Measurements from ENCODE around the gene CFAP299.

CFAP299 gene

DNA sequence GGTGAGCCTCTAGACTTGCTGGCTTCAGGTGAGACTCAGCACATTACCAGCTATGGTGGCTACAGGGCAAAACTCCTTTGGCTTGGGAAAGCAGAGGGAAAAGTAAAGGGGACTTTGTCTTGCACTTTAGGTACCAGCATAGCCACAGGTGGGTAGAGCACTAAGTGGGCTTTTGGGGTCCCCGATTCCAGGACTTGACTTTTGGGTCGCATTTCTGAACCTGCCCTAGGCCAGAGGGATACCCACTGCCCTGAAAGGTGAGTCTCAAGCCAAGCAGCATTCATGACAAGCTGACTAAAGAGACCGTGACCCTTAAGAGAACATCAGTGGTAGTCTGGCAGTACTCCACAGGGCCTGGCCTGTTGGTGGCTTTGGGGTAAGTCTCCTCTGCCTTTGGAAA, 224.8 kb downstream of the CFAP299 start:
- FAIRE-seq, result no peak
- TF ChIP-seq POLR2A (IDR thresholded peaks at IDR 0.05; ENCODE audit: low read depth, low read length), result no peak

DNA sequence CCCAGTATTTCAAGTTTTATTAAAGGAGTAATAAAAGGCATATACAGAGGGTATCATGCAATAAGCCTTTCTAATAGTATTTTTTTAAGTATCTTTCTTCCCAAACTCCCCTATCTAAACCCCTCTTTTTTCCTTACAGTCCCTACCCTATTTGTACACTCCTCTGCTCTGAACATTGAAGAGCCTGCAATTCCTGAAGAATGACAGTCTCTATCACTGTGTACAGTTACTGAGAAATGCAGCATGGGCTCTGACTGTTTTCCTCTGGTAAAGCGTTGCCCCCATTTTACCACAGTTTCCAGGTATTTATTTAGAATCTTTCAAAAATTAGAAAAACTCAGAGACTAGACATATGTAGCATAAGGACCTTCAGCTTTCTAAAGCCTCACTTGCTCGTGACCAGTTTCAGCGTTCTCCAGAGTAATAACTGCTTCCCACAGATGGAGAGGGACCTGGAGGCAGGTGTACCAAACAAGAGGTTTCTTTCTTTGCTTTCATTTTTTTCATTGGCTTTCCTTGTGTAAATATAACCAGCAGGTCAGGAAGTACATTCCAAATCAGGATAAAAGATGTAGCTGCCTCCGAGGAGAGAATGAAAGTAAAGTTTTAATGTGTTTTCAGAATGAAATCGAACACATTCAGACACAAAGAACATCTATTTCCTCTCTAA, 230.8 kb downstream of the CFAP299 start:
- no peak for TF ChIP-seq POLR2A (IDR thresholded peaks at IDR 0.05; ENCODE audit: low read depth, low read length)
- no peak for DNase-seq (ENCODE audit: insufficient read length, low spot score)
- no peak for FAIRE-seq

More for the DNA sequence above, 224.8 kb downstream of the CFAP299 start:
- no peak for DNase-seq (ENCODE audit: insufficient read length, low spot score)

DNA sequence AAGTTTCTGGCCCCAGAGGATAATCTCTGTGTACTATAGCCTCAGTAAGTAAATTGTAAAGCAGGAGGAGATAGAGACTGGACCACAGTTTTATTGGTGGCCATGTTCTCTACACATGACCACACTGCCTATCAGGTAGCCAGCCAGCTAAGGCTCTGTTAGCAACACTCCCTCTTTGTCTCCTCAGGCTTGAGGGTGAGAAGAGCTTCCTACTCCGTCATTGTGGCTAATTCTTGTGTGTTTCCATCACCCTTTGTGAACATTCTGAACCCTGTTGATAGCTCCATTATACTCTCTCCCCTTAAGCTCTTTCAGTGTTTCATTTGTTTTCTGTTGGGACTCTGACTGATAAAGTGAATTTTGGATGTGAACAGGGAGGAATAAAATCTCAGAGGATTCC, 233.4 kb downstream of the CFAP299 start:
- DNase-seq (ENCODE audit: insufficient read length, low spot score) (no peak), FAIRE-seq (no peak)
- no peak for TF ChIP-seq POLR2A (IDR thresholded peaks at IDR 0.05; ENCODE audit: low read depth, low read length)

DNA sequence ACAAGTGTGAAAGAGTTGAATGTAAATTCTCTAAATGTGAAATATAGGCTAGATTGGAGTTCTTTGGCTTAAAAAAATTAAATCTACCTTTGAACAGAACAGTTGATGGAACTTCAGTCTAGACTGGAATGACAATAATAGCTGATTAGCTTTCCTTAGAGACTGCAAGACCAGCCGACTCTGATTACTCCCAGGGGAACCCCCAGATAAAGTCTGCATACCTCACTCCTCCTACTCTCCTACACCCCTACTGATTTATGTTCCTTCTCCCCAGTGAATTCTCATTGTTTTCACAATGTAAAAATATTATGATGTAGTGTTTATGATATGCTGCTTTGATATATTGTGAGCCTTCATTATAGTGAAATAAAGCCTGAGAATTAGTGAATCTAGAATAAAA, 241.3 kb downstream of the CFAP299 start:
- DNase-seq (ENCODE audit: insufficient read length, low spot score) (no peak), FAIRE-seq (no peak)
- no peak for TF ChIP-seq POLR2A (IDR thresholded peaks at IDR 0.05; ENCODE audit: low read depth, low read length)

DNA sequence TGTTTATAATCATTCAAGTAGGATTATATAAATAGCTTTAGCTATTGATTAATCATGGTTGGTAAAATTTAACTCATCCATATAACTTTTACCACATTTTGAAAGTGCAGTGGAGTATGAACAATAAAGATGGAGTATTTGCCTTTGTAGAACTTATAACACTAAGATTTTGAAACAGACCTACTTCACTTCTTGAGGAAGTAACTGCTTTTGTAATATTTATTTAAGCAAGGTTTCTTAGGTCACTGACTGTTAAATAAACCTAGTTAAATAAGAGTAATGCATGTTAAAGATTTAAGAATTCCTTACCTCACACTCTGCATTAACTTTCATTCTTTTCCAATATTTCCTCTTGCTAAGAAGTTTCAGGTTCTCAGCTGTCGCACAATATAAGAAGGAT, 242.5 kb downstream of the CFAP299 start:
- no peak for TF ChIP-seq POLR2A (IDR thresholded peaks at IDR 0.05; ENCODE audit: low read depth, low read length)
- FAIRE-seq (no peak), DNase-seq (ENCODE audit: insufficient read length, low spot score) (no peak)

DNA sequence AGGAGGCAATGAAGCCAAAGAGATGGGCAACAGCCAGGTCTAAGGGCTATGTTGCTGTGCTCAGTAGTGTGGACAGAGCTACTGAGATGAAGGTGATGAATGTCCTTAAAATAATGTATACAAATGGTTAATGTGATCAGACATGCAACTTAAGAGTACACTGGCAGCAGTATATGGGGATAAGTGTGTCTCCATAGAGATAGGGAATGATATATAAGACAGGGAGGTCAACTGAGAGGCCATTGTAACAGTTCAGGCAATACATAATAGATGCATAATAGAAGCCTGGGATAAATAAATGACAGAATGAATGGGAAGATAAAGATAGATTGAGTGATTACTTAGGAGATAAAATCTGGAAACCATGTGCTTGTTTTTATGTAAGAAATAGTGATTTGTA, 250.0 kb downstream of the CFAP299 start:
- no peak for TF ChIP-seq POLR2A (IDR thresholded peaks at IDR 0.05; ENCODE audit: low read depth, low read length)
- FAIRE-seq, result no peak
- no peak for DNase-seq (ENCODE audit: insufficient read length, low spot score)

DNA sequence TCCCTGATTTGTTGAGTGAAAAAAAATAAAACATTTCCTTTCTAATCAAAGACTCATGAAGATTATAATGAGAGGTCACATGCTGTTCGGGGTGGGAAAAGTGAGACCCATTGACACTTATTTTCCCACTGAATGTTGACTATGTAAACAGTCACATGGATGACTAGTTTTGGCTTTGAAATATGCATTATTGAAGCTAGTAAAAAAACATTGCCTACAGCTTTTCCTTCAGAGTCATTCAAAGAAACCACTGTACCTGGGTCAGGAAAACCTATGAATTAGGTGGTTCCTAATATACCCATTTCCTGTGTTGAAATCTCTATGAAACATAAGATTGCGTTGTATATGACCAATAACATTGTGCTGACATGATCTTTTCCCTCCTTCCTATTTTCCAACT, 251.2 kb downstream of the CFAP299 start:
- TF ChIP-seq POLR2A (IDR thresholded peaks at IDR 0.05; ENCODE audit: low read depth, low read length), result no peak
- DNase-seq (ENCODE audit: insufficient read length, low spot score), result no peak
- no peak for FAIRE-seq

DNA sequence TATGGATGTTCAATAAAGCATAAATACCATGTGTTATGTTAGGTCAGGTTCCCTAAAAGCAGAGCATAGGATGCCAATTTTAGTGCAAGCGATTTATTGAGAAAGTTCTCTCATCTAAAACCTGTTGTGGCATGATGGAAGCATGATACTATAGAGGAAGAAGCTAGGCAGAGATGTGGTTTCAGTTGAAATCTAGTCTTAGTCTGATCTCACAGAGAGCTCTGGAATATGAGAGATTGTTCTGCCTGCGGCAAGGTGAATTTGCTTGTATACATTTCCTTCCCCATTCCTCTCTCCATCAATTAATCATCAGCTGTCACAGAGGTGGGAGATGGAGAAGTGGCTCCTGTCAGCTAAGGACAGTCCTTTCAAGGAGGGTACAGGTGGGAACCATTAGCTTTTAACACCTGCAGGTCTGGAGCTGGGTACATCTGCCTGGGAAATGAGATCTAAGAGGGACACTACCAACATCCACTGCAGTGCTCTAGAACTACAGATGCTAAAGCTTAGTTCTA, 252.4 kb downstream of the CFAP299 start:
- DNase-seq (ENCODE audit: insufficient read length, low spot score), result no peak
- no peak for FAIRE-seq
- no peak for TF ChIP-seq POLR2A (IDR thresholded peaks at IDR 0.05; ENCODE audit: low read depth, low read length)

DNA sequence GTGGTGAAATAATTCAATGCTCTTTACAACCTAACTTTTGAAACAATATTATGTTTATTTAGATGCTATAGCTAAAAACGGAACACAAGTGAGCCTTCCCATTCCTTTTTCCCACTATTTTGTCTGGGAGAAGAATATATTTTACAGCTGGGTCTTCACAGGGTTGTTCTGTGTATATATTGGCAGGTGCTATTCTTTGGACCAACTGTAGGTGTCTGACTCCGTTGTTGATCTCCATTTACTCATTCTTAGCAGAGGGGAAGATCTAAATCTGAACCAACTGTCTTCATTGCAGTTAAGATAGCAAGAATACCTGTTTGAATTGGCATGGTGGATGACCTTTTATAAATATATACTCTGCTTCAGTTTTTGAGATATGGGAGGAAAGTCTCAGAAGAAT, 257.4 kb downstream of the CFAP299 start:
- TF ChIP-seq POLR2A (IDR thresholded peaks at IDR 0.05; ENCODE audit: low read depth, low read length), result no peak
- no peak for FAIRE-seq
- no peak for DNase-seq (ENCODE audit: insufficient read length, low spot score)

DNA sequence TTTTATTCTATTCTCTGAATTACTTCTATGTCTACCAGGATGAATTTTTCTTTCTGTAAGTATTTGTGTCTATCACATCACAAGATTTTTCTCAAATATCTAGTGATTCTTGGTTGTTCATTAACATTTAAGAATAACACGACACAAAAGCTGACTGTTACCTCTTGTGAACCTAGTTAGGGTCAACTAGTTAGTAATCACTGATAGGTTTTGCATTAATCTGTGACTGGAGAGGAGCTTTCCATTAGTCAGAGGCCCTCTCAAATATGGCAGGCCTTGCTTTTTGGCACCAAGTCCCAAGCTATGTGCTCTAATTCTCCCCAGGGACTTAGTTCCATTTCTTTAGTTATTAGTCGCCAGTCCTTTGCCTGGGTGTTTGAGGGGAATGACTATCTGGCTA, 259.2 kb downstream of the CFAP299 start:
- no peak for FAIRE-seq
- no peak for TF ChIP-seq POLR2A (IDR thresholded peaks at IDR 0.05; ENCODE audit: low read depth, low read length)
- no peak for DNase-seq (ENCODE audit: insufficient read length, low spot score)

DNA sequence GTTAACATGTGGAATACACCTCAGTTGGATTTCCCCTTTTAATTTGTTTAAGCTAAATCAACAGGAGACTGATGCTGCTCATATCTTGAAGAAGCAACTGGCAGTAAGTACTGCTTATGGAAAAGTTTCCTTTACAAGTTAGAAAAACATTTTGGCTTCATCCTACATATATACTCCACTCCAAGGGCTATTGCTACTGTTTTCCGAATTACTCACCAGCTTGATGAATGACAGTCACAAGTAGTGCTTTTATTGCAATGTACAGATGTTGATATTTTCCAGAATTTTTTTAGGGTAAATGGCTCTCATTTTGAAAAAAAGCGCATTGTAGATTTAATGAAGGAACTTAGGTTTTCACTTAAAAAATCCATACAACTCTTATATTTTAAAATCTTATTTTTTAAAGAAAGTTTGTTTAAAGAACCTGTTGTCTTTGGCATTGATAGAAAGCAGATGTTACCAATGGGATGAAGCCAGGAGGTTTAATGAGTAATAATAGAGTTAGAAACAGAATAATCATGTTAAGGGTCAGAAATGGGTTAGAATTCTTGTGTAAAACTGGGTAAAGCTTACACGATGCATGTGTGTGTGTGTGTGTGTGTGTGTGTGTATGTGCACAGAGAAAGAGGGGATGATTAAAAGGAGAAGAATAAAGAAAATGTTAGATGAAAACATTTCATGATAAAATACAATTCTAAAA, 272.9 kb downstream of the CFAP299 start:
- DNase-seq (ENCODE audit: insufficient read length, low spot score), result no peak
- no peak for FAIRE-seq
- no peak for TF ChIP-seq POLR2A (IDR thresholded peaks at IDR 0.05; ENCODE audit: low read depth, low read length)

DNA sequence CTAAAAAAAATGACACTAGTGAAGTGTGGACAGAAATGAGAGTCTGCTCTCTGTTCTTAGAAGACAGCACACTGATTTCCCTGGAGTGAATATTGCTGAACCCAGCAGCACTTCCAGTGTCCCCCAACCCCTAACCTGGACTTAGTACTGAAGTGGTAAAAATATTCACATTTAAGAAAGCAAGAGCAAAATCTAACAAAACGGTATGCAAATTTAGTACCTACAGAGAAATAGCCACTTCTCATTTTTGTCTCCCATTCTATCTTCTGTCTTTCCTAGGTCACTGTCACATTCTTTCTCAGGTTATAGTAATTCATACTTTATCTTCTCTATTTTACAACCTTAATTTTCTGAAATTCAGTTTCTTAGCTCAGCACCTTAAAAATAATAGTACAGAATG, 274.7 kb downstream of the CFAP299 start:
- DNase-seq (ENCODE audit: insufficient read length, low spot score) (no peak), FAIRE-seq (no peak)
- no peak for TF ChIP-seq POLR2A (IDR thresholded peaks at IDR 0.05; ENCODE audit: low read depth, low read length)

DNA sequence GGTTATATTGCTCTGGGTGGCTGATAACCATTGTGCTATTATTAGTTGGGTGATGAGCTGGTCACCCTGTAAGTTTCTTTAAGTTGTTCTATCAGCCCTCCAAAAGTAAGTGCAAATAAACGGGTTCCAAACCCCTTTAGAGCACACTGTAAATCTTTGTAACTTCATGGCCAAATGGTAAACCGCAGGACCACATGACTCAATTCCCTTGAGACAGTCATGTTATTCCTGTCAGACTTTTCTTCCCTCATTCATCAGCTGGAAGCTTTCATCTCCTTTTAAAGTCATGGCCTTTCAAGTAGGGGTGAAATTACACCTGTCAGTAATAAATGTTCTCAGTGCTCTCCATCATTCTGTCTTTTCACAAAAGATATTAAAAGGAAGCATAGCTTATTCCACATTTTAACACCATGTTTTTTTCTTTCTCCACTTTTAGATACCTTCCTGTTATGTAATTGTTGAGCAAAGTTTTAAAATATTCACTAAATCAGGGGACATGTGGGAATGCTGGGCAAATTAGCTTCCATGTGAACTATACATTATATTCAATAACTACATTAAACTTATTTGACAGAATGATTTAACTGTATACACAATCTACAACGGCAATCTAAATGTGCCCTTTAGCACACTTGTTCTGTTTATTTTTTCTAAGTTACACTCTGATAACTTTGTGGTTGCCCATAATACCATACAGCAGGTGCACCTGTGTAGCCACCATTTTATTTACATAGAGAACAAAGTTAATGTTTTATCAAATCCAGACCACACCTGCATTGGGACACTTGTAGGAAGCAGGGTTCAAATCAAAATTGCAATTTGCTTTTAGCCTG, 275.5 kb downstream of the CFAP299 start:
- FAIRE-seq (peak; percentile 53), DNase-seq (ENCODE audit: insufficient read length, low spot score) (no peak)
- TF ChIP-seq POLR2A (IDR thresholded peaks at IDR 0.05; ENCODE audit: low read depth, low read length), result no peak

DNA sequence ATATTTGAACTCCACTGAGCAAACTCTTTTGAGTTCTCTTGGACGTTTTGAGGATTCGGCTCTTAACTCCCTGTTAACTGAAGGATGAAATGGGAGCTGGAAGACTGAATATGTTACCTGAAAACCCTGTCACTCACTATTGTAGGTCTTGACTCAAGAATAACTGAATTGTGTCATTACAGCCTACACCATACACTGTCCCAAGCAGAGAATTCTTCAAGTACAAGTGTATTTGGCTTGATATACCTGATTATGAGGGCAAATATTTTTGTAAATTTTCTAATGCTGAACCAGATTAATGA, 276.1 kb downstream of the CFAP299 start:
- DNase-seq (ENCODE audit: insufficient read length, low spot score) (no peak), FAIRE-seq (no peak)
- no peak for TF ChIP-seq POLR2A (IDR thresholded peaks at IDR 0.05; ENCODE audit: low read depth, low read length)

All from H54 (cell line).